Right cardiac atrium (tissue), 5 donors: ENCODE measurements around the gene ARIH2. TPM values are rescaled to one million over a fixed set of nuclear protein-coding genes. Genes with fewer than 3 reads are reported as not detected.
A peak's percentile ranks its signal among the peaks of the same experiment; 100 is the strongest.

Experiments used
- ATAC-seq, 2 donors: fragments of 200-7000 bp; cut with Tn5 transposase; one replicate each; pipeline versions ENCODE4 v1.8.0 to v1.9.1; 2020; ENCODE audit warnings: moderate library complexity in 2 of 2, mild to moderate bottlenecking in 1 of 2
- DNase-seq, 3 donors: peaks; one replicate each; pipeline ENCODE4 v3.0.0-alpha.2; 2020
- H3K27ac ChIP-seq: one replicate; pipeline ENCODE4 v1.5.1; 2013; ENCODE audit warnings: mild to moderate bottlenecking, low read length, control low read depth, moderate library complexity
- H3K27me3 ChIP-seq: one replicate; pipeline ENCODE4 v1.6.1; 2013; ENCODE audit not compliant: control insufficient read depth, insufficient read depth
- H3K4me1 ChIP-seq: one replicate; pipeline ENCODE4 v1.6.1; 2013; ENCODE audit warnings: low read length; ENCODE audit not compliant: control insufficient read depth, insufficient read depth
- H3K4me3 ChIP-seq: one replicate; pipeline ENCODE4 v1.5.1; 2013; ENCODE audit warnings: low read length, control low read depth
- H3K9me3 ChIP-seq: one replicate; pipeline ENCODE4 v1.6.1; 2013; ENCODE audit warnings: low read length; ENCODE audit not compliant: control insufficient read depth
- WGBS: extraction: QIAGEN DNeasy Blood & Tissue Kit; methylation state at CpG from one replicate; pipeline ENCODE4 v1.1.7; 2013; 5-methylcytosine and 5-hydroxymethylcytosine counted together
- intact Hi-C, 4 donors: fragments of 100-400 bp; cut with DNase I; formaldehyde crosslinking; loops; one replicate each; pipeline versions ENCODE4 v1.11.0 to v1.14.0; 2022 to 2023
- microRNA-seq, 2 donors: library from miRNA; unstranded; fragments of <30 nt; microRNA quantifications; one replicate each; pipeline ENCODE4 v1.2.0, GENCODE V29; 2020 to 2021
- polyA plus RNA-seq: library from polyadenylated mRNA; stranded (reverse); fragments of 200-250 nt; gene quantifications from one replicate; pipeline ENCODE4 v1.2.3, GENCODE V29; 2013
- total RNA-seq, 4 donors: library from RNA; stranded (reverse); fragmentation: NEBNext Ultra II Directional; extraction: Animal tissue kit (Norgen Biotek cat#: 25700); gene quantifications; one replicate each; pipeline ENCODE4 v1.2.1, GENCODE V29; 2021
- donor health status: healthy with polysubstance abuse.
- donor health status: DM: no; HTN: yes; CAD: no.
- donor health status: DM: no; HTN: no; CAD: no.
- donor health status: DM: no; HTN: yes; CAD: no; lungs with severe emphysema.
- donor health status: DM: yes; HTN: yes; CAD: no.

ARIH2 gene
- total and polyA plus RNA-seq, 5 donors, result 62.2 to 122 (median 96.5) TPM

GRCh38 chr3:49029563-49029884 is 110.9 kb downstream of the ARIH2 start:
- 3% methylated on average over 7 of the region's 7 CpGs for WGBS
- no peak for ATAC-seq
- peak overlapping the region; percentile 49 for H3K27ac ChIP-seq
- no peaks in the 10 kb centered on the region for H3K27me3 ChIP-seq
- H3K9me3 ChIP-seq, result no peaks in the 10 kb centered on the region
- intact Hi-C loops, result no loop called here
- H3K4me3 ChIP-seq, result no peak overlapping the region
- no peak for DNase-seq
- peaks cover 8% of the 10 kb centered on the region for H3K4me1 ChIP-seq

- Histone ChIP-seq H3K9me3 (no peaks in the 10 kb centered on the region), H3K4me3 (no peak overlapping the region), H3K27me3 (no peaks in the 10 kb centered on the region), H3K27ac (no peak overlapping the region), H3K4me1 (peaks cover 8% of the 10 kb centered on the region)
- 84% methylated on average over 6 of the region's 6 CpGs for WGBS
- ATAC-seq (no peak), DNase-seq (no peak)
- intact Hi-C loops, result no loop called here
Measured at GRCh38 chr3:49030321-49030720, 111.7 kb downstream of the ARIH2 start.

- ATAC-seq (no peak), DNase-seq (no peak)
- peaks cover 8% of the 10 kb centered on the region for H3K4me1 ChIP-seq
- intact Hi-C loops, result no loop called here
- 85% methylated on average over 6 of the region's 6 CpGs for WGBS
- H3K27ac ChIP-seq, result no peak overlapping the region
- H3K9me3 ChIP-seq, result no peaks in the 10 kb centered on the region
- no peaks in the 10 kb centered on the region for H3K27me3 ChIP-seq
- H3K4me3 ChIP-seq, result no peak overlapping the region
Measured at GRCh38 chr3:49032646-49033304, 114.1 kb downstream of the ARIH2 start.

- intact Hi-C loops, result no loop called here
- Histone ChIP-seq H3K27me3 (no peaks in the 10 kb centered on the region), H3K9me3 (no peaks in the 10 kb centered on the region), H3K4me3 (no peak overlapping the region), H3K4me1 (no peaks in the 10 kb centered on the region), H3K27ac (no peak overlapping the region)
- no peak for DNase-seq
- 90% methylated on average over 2 of the region's 2 CpGs for WGBS
- ATAC-seq, result no peak
Measured at GRCh38 chr3:49034650-49035049, 116.0 kb downstream of the ARIH2 start.

GRCh38 chr3:49035281-49035680 is 116.6 kb downstream of the ARIH2 start:
- Histone ChIP-seq H3K27ac (no peak overlapping the region), H3K27me3 (no peaks in the 10 kb centered on the region), H3K4me1 (no peaks in the 10 kb centered on the region), H3K4me3 (no peak overlapping the region), H3K9me3 (no peaks in the 10 kb centered on the region)
- 89% methylated on average over 3 of the region's 3 CpGs for WGBS
- no peak for ATAC-seq
- intact Hi-C loops, result no loop called here
- DNase-seq, result no peak

Small RNA genes lying within 50 kb of the gene (microRNA-seq; reads per million reads assigned to microRNA genes)
- 4,278 to 7,531 reads per million in 2 donors for gene MIR191
- gene MIR425, result 1,006 to 1,568 reads per million in 2 donors

Other genes starting within 250 kb of the ARIH2 start
- gene NCKIPSD, start 232.9 kb upstream of the ARIH2 start, total RNA-seq, result 10 to 100 TPM; 31.1 to 49.8 (median 42.1) TPM
- 32.5 TPM for gene NCKIPSD, start 232.9 kb upstream of the ARIH2 start, polyA plus RNA-seq
- 10 to 100 TPM; 21.2 to 43.2 (median 33.8) TPM for gene IP6K2, start 201.6 kb upstream of the ARIH2 start, total RNA-seq
- 57.8 TPM for gene IP6K2, start 201.6 kb upstream of the ARIH2 start, polyA plus RNA-seq
- 10 to 100 TPM; 42.9 to 50.5 (median 46.3) TPM for gene PRKAR2A, start 71.0 kb upstream of the ARIH2 start, total RNA-seq
- gene PRKAR2A, start 71.0 kb upstream of the ARIH2 start, polyA plus RNA-seq, result 12.1 TPM
- gene SLC25A20, start 20.0 kb upstream of the ARIH2 start, total RNA-seq, result 10 to 100 TPM; 43.6 to 48.2 (median 45.1) TPM
- 57.7 TPM for gene SLC25A20, start 20.0 kb upstream of the ARIH2 start, polyA plus RNA-seq
- 10 to 100 TPM; 39.1 to 42.8 (median 39.5) TPM for gene P4HTM, start 71.4 kb downstream of the ARIH2 start, total RNA-seq
- 24.9 TPM for gene P4HTM, start 71.4 kb downstream of the ARIH2 start, polyA plus RNA-seq
- 100 to 1,000 TPM in 1 of 4 donors, 10 to 100 TPM in 3; 77.3 to 109 (median 90.1) TPM for gene WDR6, start 88.5 kb downstream of the ARIH2 start, total RNA-seq
- gene WDR6, start 88.5 kb downstream of the ARIH2 start, polyA plus RNA-seq, result 65.3 TPM
- 10 to 100 TPM in 2 of 4 donors, 1 to 10 TPM in 2; 7.5 to 10.4 (median 10.0) TPM for gene DALRD3, start 99.7 kb downstream of the ARIH2 start, total RNA-seq
- 8.3 TPM for gene DALRD3, start 99.7 kb downstream of the ARIH2 start, polyA plus RNA-seq
- 100 to 1,000 TPM; 164 to 188 (median 173) TPM for gene NDUFAF3, start 103.3 kb downstream of the ARIH2 start, total RNA-seq
- 220 TPM for gene NDUFAF3, start 103.3 kb downstream of the ARIH2 start, polyA plus RNA-seq
- gene IMPDH2, start 110.6 kb downstream of the ARIH2 start, total RNA-seq, result 10 to 100 TPM; 50.5 to 62.6 (median 60.5) TPM
- gene IMPDH2, start 110.6 kb downstream of the ARIH2 start, polyA plus RNA-seq, result 34.7 TPM
- gene QRICH1, start 175.2 kb downstream of the ARIH2 start, total RNA-seq, result 10 to 100 TPM; 59.2 to 74.7 (median 65.9) TPM
- gene QRICH1, start 175.2 kb downstream of the ARIH2 start, polyA plus RNA-seq, result 23.3 TPM
- 100 to 1,000 TPM; 155 to 188 (median 158) TPM for gene QARS1, start 185.9 kb downstream of the ARIH2 start, total RNA-seq
- 132 TPM for gene QARS1, start 185.9 kb downstream of the ARIH2 start, polyA plus RNA-seq
- 10 to 100 TPM; 38.4 to 62.8 (median 56.1) TPM for gene USP19, start 202.0 kb downstream of the ARIH2 start, total RNA-seq
- gene USP19, start 202.0 kb downstream of the ARIH2 start, polyA plus RNA-seq, result 25.5 TPM
- gene LAMB2, start 214.2 kb downstream of the ARIH2 start, total RNA-seq, result 100 to 1,000 TPM; 725 to 914 (median 824) TPM
- 803 TPM for gene LAMB2, start 214.2 kb downstream of the ARIH2 start, polyA plus RNA-seq
- 10 to 100 TPM; 13.3 to 15.4 (median 14.4) TPM for gene CCDC71, start 247.5 kb downstream of the ARIH2 start, total RNA-seq
- 12.0 TPM for gene CCDC71, start 247.5 kb downstream of the ARIH2 start, polyA plus RNA-seq